D721Med (cell line): ENCODE data around the gene AIM2.
A peak's percentile ranks its signal among the peaks of the same experiment; 100 is the strongest.

Experiments used
- DNase-seq: peaks from one replicate; pipeline ENCODE4 v3.0.0; 2011; ENCODE audit warnings: low spot score; ENCODE audit not compliant: insufficient read length
- FAIRE-seq: peaks from 2 replicates; lab custom pipeline; 2011; peaks lifted over from hg19 to GRCh38; lab: Jason Lieb, UNC
- CTCF ChIP-seq: IDR thresholded peaks from 2 replicates; pipeline ENCODE4 v1.5.1; 2012; ENCODE audit warnings: mild to moderate bottlenecking, control low read depth; ENCODE audit not compliant: insufficient read depth; ENCODE audit errors: missing control alignments

The AIM2 gene

GRCh38 chr1:159100589-159100988 is 24.0 kb upstream of the AIM2 start:
- FAIRE-seq (no peak), DNase-seq (no peak)
- no peak for TF ChIP-seq CTCF

- no peak for FAIRE-seq
- TF ChIP-seq CTCF: no peak
- DNase-seq: no peak
Measured at GRCh38 chr1:159098596-159098995, 22.0 kb upstream of the AIM2 start.

GRCh38 chr1:159092036-159092760 is 15.6 kb upstream of the AIM2 start:
- FAIRE-seq: no peak
- TF ChIP-seq CTCF: no peak
- no peak for DNase-seq

- FAIRE-seq: no peak
Measured at GRCh38 chr1:159091607-159092031, 15.1 kb upstream of the AIM2 start.

GRCh38 chr1:159091180-159091560 is 14.6 kb upstream of the AIM2 start:
- DNase-seq (no peak), FAIRE-seq (no peak)
- TF ChIP-seq CTCF: no peak

More at GRCh38 chr1:159091607-159092031, 15.1 kb upstream of the AIM2 start:
- no peak for TF ChIP-seq CTCF
- no peak for DNase-seq

- TF ChIP-seq CTCF: no peak
- no peak for DNase-seq
- FAIRE-seq: no peak
Measured at GRCh38 chr1:159090286-159091179, 14.0 kb upstream of the AIM2 start.

GRCh38 chr1:159089184-159089791 is 12.7 kb upstream of the AIM2 start:
- no peak for DNase-seq
- FAIRE-seq: no peak
- TF ChIP-seq CTCF: peak; percentile 49
